ENCODE data around the gene PDAP1. TPM values are rescaled to one million over a fixed set of nuclear protein-coding genes. Genes with fewer than 3 reads are reported as not detected.
A peak's percentile ranks its signal among the peaks of the same experiment; 100 is the strongest.

The PDAP1 gene
- total and polyA plus RNA-seq, 2 of the 13 experiments (the other 11 are each of a cell fraction or from before 2014, with no cell fraction given) = 13.0 to 100 TPM

DNA sequence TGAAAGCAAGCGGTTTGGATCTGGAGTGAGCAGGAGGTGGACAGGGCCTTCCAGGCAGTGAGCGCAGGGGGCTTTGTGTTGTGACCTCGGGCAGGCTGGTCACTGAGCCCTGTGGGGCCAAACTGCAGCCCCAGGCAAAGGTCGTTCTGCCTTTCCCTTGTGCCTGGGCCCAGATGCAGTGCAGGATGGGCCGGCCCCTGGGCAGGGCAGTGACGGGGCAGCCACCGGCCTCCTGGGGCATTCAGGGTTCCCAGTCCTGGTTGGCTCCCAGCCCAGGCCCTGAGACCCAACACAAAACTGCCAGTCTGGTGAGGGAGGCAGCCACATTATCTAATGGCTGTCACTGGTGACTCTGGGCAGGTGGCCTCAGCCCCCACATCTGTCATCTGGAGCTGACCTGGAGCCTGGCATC lies 26.7 kb downstream of the PDAP1 start (continued):
- TF ChIP-seq ZNF614 (CRISPR knock-in tag; IDR thresholded peaks at IDR 0.05; ENCODE audit: borderline replicate concordance) (no peak), ZBTB10 (CRISPR knock-in tag; IDR thresholded peaks at IDR 0.05; ENCODE audit: borderline replicate concordance) (peak; percentile 38; the same call in 1 of the 2 replicates), PHF20 (CRISPR knock-in tag; IDR thresholded peaks at IDR 0.05) (no peak), ZNF577 (CRISPR knock-in tag; IDR thresholded peaks at IDR 0.05; ENCODE audit: borderline replicate concordance, low read depth) (no peak), ZMYM4 (CRISPR knock-in tag; IDR thresholded peaks at IDR 0.05) (0 out of 2 replicates have a peak, but pooled peaks have one; percentile 13), ZNF747 (CRISPR knock-in tag; IDR thresholded peaks at IDR 0.05; ENCODE audit: borderline replicate concordance) (no peak), ZNF251 (CRISPR knock-in tag; IDR thresholded peaks at IDR 0.05) (no peak), ZNF619 (CRISPR knock-in tag; IDR thresholded peaks at IDR 0.05) (0 out of 2 replicates have a peak, but pooled peaks have one; percentile 4), STAT5B (CRISPR knock-in tag; IDR thresholded peaks at IDR 0.05) (no peak), ZNF569 (CRISPR knock-in tag; IDR thresholded peaks at IDR 0.05; ENCODE audit: borderline replicate concordance) (no peak), CEBPB (IDR thresholded peaks at IDR 0.05; ENCODE audit: borderline replicate concordance, low read depth, low read length) (no peak), SAP130 (CRISPR knock-in tag; IDR thresholded peaks at IDR 0.05; ENCODE audit: low read depth) (no peak), ZNF224 (CRISPR knock-in tag; IDR thresholded peaks at IDR 0.05) (no peak), ZBTB20 (CRISPR knock-in tag; IDR thresholded peaks at IDR 0.05; ENCODE audit: borderline replicate concordance, low read depth) (no peak), MLXIP (CRISPR knock-in tag; IDR thresholded peaks at IDR 0.05; ENCODE audit: borderline replicate concordance) (no peak), ZFAT (CRISPR knock-in tag; conservative IDR thresholded peaks at IDR 0.05) (no peak), HNF4G (IDR thresholded peaks at IDR 0.05; ENCODE audit: borderline replicate concordance, low read depth, low read length) (peak; percentile 90), HNF4G (CRISPR knock-in tag; IDR thresholded peaks at IDR 0.05; ENCODE audit: borderline replicate concordance, low read depth) (0 out of 2 replicates have a peak, but pooled peaks have one; percentile 13)
- TF ChIP-seq, protein P1, sequence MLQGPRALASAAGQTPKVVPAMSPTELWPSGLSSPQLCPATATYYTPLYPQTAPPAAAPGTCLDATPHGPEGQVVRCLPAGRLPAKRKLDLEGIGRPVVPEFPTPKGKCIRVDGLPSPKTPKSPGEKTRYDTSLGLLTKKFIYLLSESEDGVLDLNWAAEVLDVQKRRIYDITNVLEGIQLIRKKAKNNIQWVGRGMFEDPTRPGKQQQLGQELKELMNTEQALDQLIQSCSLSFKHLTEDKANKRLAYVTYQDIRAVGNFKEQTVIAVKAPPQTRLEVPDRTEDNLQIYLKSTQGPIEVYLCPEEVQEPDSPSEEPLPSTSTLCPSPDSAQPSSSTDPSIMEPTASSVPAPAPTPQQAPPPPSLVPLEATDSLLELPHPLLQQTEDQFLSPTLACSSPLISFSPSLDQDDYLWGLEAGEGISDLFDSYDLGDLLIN (CRISPR knock-in tag; IDR thresholded peaks at IDR 0.05; ENCODE audit: borderline replicate concordance) = no peak
- TF ChIP-seq, protein P2, sequence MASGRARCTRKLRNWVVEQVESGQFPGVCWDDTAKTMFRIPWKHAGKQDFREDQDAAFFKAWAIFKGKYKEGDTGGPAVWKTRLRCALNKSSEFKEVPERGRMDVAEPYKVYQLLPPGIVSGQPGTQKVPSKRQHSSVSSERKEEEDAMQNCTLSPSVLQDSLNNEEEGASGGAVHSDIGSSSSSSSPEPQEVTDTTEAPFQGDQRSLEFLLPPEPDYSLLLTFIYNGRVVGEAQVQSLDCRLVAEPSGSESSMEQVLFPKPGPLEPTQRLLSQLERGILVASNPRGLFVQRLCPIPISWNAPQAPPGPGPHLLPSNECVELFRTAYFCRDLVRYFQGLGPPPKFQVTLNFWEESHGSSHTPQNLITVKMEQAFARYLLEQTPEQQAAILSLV (CRISPR knock-in tag; IDR thresholded peaks at IDR 0.05; ENCODE audit: borderline replicate concordance) = no peak
- TF ChIP-seq, protein P3, sequence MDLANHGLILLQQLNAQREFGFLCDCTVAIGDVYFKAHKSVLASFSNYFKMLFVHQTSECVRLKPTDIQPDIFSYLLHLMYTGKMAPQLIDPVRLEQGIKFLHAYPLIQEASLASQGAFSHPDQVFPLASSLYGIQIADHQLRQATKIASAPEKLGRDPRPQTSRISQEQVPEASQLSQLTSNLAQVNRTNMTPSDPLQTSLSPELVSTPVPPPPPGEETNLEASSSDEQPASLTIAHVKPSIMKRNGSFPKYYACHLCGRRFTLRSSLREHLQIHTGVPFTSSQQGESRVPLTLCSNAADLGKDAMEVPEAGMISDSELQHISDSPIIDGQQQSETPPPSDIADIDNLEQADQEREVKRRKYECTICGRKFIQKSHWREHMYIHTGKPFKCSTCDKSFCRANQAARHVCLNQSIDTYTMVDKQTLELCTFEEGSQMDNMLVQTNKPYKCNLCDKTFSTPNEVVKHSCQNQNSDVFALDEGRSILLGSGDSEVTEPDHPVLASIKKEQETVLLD (CRISPR knock-in tag; IDR thresholded peaks at IDR 0.05; ENCODE audit: low read depth) = no peak
